NCI-H345 treated with DMSO at 0.1 percent for 48 hours (cell line): ENCODE data around the gene POP4.

ENCODE experiments used
- DNase-seq: peaks from one replicate; lab custom pipeline; 2025; ENCODE audit not compliant: unreplicated experiment; lab: John Stamatoyannopoulos, UW

The POP4 gene

GRCh38 chr19:29660835-29661234 lies 54.8 kb downstream of the POP4 start:
- DNase-seq = no peak

DNA sequence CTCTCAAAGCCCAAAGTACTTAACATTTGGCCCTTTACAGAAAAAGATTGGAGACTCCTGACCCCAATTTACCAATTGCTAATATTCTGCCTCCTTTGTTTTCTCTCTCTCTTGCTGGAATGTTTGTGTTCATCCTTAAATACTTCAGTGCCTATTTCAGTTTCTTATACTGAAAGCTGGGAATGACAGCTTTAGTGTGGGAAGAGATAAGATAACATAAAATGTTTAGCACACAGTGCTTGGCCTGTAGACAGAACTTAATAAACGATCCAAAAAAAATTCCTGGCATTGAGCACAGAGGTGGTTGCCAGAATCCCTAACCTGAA lies 56.2 kb downstream of the POP4 start:
- DNase-seq = no peak

GRCh38 chr19:29662604-29663404 lies 56.7 kb downstream of the POP4 start:
- no peak for DNase-seq

- no peak for DNase-seq
These were observed 58.0 kb downstream of the POP4 start for GRCh38 chr19:29663861-29664752.

DNA sequence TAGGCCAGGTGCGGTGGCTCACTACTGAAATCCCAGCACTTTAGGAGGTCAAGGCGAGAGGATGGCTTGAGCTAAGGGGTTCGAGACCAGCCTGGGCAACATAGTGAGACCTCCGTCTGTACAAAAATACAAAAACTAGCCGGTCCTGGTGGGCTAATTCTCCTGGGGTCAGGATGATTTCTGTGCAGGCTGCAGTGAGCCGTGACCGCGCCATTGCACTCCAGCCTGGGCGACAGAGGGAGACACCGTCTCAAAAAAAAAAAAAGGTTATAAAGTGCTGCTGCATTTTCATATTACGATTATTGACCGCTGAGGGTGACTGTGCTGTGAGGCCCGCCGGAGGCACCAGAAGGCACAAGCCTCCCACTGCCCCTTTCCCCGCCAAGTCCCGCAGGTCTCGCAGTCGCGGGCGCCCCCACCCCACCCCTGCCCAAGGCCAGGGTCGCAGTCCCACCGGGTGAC lies 58.7 kb downstream of the POP4 start:
- DNase-seq = no peak

DNA sequence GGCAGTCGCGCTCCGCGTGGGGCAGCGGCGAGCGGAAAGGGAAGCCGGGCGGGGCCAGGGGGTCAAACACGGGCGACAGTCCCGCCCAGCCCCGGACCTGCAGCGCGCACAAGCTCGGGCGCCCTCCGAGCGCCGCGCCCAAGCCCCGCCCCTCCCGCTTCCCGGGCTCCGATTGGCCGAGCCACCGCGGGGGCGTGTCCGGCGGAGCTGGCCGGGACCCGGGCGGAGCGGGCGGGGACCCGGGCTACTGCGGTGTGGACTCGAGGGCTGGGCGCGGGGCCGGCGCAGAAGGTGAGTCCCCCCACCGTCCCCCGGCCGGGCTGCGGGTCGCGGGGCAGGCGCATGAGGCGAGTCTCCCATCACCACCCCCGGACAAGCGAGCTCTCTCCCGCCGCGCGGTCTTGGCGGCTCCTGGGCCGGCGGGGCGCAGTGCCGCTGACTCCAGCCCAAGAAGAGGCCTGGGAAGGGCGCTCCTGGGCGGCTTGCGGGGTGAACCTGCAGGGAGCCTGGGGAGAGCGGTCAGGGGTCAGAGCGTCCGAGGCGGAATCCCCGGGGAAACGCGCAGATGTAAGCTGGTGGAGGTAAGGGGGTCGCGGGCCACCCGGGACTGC lies 59.2 kb downstream of the POP4 start, which contains the start of gene PLEKHF1:
Gene PLEKHF1, plus strand, starts transcription at position 247 of the 611 bp plus-strand sequence. CDS start 8,379 bp downstream, outside the sequence.
- peak; percentile 64 for DNase-seq

GRCh38 chr19:29665826-29666577 lies 59.9 kb downstream of the POP4 start:
- DNase-seq = no peak
